Transverse colon (tissue), 4 donors: ENCODE measurements around the gene PAX8. TPM values are rescaled to one million over a fixed set of nuclear protein-coding genes. Genes with fewer than 3 reads are reported as not detected.

Experiments used
- DNase-seq: peaks from one replicate; pipeline ENCODE4 v3.0.0-alpha.2; 2019
- H3K27ac ChIP-seq, 4 donors: fragments of 200-600 bp; sonication (generic); 2 replicates each; pipeline ENCODE4 v1.5.1; 2016 to 2018; ENCODE audit warnings: inconsistent platforms in 4 of 4
- H3K27me3 ChIP-seq: fragments of 200-600 bp; sonication (generic); 2 replicates; pipeline ENCODE4 v1.5.1; 2017; ENCODE audit warnings: inconsistent platforms
- H3K36me3 ChIP-seq, 4 donors: fragments of 200-600 bp; sonication (generic); 2 replicates each; pipeline ENCODE4 v1.5.1; 2017 to 2019; ENCODE audit warnings: inconsistent platforms in 4 of 4
- H3K4me1 ChIP-seq, 4 donors: fragments of 200-600 bp; sonication (generic); 2 replicates each; pipeline ENCODE4 v1.5.1; 2017 to 2020; ENCODE audit warnings: inconsistent platforms in 4 of 4
- H3K4me3 ChIP-seq, 4 donors: fragments of 200-600 bp; sonication (generic); 1 replicate in 1 of 4; 2 replicates in 3 of 4; pipeline versions ENCODE4 v1.5.1 to v1.6.1; 2017 to 2019; ENCODE audit warnings: inconsistent platforms in 4 of 4
- H3K9me3 ChIP-seq, 2 donors: fragments of 200-600 bp; sonication (generic); 2 replicates each; pipeline ENCODE4 v1.5.1; 2017 to 2019; ENCODE audit warnings: inconsistent platforms in 2 of 2
- EP300 ChIP-seq: sonication (generic); formaldehyde crosslinking; IDR thresholded peaks from one replicate; pipeline ENCODE4 v1.6.1; 2017; ENCODE audit warnings: antibody characterized with exemption, low read depth
- POLR2A ChIP-seq: fragments of 450-650 bp; IDR thresholded peaks from one replicate; pipeline ENCODE4 v1.6.1; 2016; ENCODE audit warnings: antibody characterized with exemption, mild to moderate bottlenecking, moderate library complexity
- POLR2AphosphoS5 ChIP-seq, 3 donors: sonication (generic); formaldehyde crosslinking; IDR thresholded peaks; one replicate each; pipeline ENCODE4 v1.6.1; 2016; ENCODE audit warnings: antibody characterized with exemption in 3 of 3
- WGBS, 2 donors: methylation state at CpG; one replicate each; pipeline ENCODE4 v1.1.5; 2018; ENCODE audit warnings: low coverage in 1 of 2; 5-methylcytosine and 5-hydroxymethylcytosine counted together
- in situ Hi-C, 4 donors: fragments of 200-750 bp; cut with MboI; loops; one replicate each; pipeline versions ENCODE4 v1.15.0 to v1.15.1; 2017; ENCODE audit warnings: low sequenced_read_pairs in 3 of 4, low pct_ligation_motif_present in 1 of 4, low pct_unique_long_range_greater_than_20kb in 1 of 4
- intact Hi-C: fragments of 100-400 bp; cut with DNase I; formaldehyde crosslinking; loops from one replicate; pipeline ENCODE4 v1.15.1; 2023; ENCODE audit warnings: low total_unique reads
- total RNA-seq, 4 donors: library from RNA; depleted of rRNA; stranded (reverse); fragments of >200 nt; gene quantifications; one replicate each; pipeline ENCODE4 v1.1.0, GENCODE V29; 2016
- TF ChIP-seq, protein P1 (sequence below), 5 experiments: fragments of 200-600 bp in 3 of 5; fragments of 450-650 bp in 2 of 5; sonication (generic) in 3 of 5; IDR thresholded peaks; 1 replicate in 2 of 5; 2 replicates in 3 of 5; pipeline ENCODE4 v1.5.1; 2016 to 2017; ENCODE audit warnings: antibody characterized with exemption in 5 of 5, inconsistent platforms in 3 of 5, mild to moderate bottlenecking in 2 of 5, moderate library complexity in 1 of 5

PAX8 gene
- total RNA-seq, 4 donors from 2014 or later = 1.6 to 13.7 (median 8.3) TPM

DNA sequence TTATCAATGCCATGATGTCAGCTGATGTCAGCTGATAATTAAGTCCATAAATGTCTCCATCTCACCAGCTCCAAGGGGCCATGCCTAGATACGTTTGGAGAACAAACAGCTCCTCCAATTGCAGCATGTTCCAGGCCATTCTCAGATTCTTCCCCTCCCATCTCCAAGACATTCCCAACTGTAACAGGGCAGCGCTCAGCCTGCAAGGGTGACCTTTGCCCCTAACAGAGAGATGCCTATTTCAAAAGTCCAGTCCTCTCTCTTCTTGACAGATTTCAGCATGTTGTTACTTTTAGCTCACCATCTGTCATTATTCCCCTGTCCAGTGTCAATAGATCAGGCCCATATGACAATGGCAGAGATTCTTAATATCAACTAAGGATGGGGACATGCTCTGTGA lies 95.0 kb downstream of the PAX8 start:
- 65 to 80% methylated on average over 2 of the region's 2 CpGs for WGBS, 2 donors
- DNase-seq = no peak
- intact Hi-C loops = no loop called here

DNA sequence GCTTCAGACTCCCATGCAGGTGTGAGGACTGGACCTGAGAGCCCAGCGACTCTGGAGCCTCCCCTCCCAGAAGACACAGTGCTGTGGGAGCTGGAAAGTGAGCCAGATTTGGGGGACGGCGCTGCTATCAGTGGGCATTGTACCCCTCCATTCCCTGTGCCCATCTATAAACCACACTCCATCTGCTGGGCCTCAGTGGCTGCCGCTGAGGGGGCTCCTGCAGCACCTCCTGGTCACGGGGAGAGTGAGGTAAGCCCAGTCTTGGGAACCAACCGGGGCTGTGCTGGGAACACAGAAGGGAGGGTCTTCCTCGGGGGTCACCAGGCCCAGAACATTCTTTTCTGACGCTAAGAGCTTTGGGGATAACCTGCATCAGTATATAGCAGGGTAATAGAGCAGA lies 95.5 kb downstream of the PAX8 start:
- in situ Hi-C loops = no loop called here
- intact Hi-C loops = no loop called here
- 94% methylated on average over 8 of the region's 8 CpGs; no CpG with 5 or more reads in 1 of the 2 donors for WGBS, 2 donors
- no peak for DNase-seq
- TF ChIP-seq POLR2A (no peak), EP300 (no peak), POLR2AphosphoS5 (IDR thresholded peaks at IDR 0.05) (no peak)
- TF ChIP-seq, protein P1, sequence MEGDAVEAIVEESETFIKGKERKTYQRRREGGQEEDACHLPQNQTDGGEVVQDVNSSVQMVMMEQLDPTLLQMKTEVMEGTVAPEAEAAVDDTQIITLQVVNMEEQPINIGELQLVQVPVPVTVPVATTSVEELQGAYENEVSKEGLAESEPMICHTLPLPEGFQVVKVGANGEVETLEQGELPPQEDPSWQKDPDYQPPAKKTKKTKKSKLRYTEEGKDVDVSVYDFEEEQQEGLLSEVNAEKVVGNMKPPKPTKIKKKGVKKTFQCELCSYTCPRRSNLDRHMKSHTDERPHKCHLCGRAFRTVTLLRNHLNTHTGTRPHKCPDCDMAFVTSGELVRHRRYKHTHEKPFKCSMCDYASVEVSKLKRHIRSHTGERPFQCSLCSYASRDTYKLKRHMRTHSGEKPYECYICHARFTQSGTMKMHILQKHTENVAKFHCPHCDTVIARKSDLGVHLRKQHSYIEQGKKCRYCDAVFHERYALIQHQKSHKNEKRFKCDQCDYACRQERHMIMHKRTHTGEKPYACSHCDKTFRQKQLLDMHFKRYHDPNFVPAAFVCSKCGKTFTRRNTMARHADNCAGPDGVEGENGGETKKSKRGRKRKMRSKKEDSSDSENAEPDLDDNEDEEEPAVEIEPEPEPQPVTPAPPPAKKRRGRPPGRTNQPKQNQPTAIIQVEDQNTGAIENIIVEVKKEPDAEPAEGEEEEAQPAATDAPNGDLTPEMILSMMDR (IDR thresholded peaks at IDR 0.05) = no peak
- Histone ChIP-seq H3K4me3 (no peak overlapping the region), H3K27ac (no peak overlapping the region), H3K9me3 (no peaks in the 10 kb centered on the region), H3K36me3 (no peaks in the 10 kb centered on the region), H3K4me1 (peaks cover 0 to 17% (median 5%) of the 10 kb centered on the region in 4 donors), H3K27me3 (no peaks in the 10 kb centered on the region)

More for the DNA sequence above, 95.0 kb downstream of the PAX8 start:
- in situ Hi-C loops = no loop called here
- Histone ChIP-seq H3K36me3 (no peaks in the 10 kb centered on the region), H3K4me1 (peaks cover 0 to 17% (median 5%) of the 10 kb centered on the region in 4 donors), H3K27me3 (no peaks in the 10 kb centered on the region), H3K4me3 (no peak overlapping the region), H3K9me3 (no peaks in the 10 kb centered on the region), H3K27ac (no peak overlapping the region)
- TF ChIP-seq, protein P1 (IDR thresholded peaks at IDR 0.05) = no peak
- no peak for TF ChIP-seq POLR2AphosphoS5 (IDR thresholded peaks at IDR 0.05)

DNA sequence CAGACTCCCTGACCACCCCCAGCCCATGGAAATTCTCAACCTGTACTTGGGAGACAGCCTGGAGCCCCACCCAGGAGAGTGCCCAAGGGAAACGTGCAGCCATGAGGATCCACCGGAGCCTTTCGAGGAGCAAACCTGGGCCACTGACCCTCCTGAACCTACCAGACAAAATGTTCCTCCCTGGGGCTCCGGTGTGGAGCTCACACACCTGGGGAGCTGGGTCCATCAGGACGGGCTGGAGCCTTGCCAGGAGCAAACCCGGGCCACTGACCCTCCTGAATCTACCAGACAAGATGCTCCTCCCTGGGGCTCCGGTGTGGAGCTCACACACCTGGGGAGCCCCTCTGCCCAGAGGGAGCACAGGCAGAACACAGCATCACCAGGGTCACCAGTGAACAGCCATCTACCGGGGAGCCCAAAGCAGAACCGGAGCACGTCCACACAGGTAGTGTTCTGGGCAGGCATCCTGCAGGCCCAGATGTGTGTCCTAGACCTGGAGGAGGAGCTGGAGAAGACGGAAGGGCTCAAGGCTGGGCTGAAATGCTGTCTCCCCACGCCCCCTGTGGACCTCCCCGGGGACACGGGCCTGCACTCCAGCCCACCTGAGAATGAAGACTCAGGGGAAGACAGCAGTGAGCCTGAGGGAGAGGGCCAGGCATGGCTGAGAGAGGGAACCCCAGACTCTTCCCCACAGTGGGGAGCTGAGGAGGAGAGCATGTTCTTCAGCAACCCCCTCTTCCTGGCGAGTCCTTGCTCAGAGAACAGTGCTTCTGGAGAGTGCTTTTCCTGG lies 96.1 kb downstream of the PAX8 start:
- intact Hi-C loops = no loop called here
- Histone ChIP-seq H3K27ac (no peak overlapping the region), H3K36me3 (no peaks in the 10 kb centered on the region), H3K4me1 (peaks cover 0 to 17% (median 5%) of the 10 kb centered on the region in 4 donors), H3K4me3 (no peak overlapping the region), H3K9me3 (no peaks in the 10 kb centered on the region), H3K27me3 (no peaks in the 10 kb centered on the region)
- in situ Hi-C loops = no loop called here
- no peak for TF ChIP-seq POLR2AphosphoS5 (IDR thresholded peaks at IDR 0.05)
- TF ChIP-seq POLR2A = no peak
- TF ChIP-seq, protein P1 (IDR thresholded peaks at IDR 0.05) = no peak
- TF ChIP-seq EP300 = no peak
- no peak for DNase-seq
- WGBS, 2 donors = 92% methylated on average over 15 of the region's 15 CpGs; no CpG with 5 or more reads in 1 of the 2 donors

DNA sequence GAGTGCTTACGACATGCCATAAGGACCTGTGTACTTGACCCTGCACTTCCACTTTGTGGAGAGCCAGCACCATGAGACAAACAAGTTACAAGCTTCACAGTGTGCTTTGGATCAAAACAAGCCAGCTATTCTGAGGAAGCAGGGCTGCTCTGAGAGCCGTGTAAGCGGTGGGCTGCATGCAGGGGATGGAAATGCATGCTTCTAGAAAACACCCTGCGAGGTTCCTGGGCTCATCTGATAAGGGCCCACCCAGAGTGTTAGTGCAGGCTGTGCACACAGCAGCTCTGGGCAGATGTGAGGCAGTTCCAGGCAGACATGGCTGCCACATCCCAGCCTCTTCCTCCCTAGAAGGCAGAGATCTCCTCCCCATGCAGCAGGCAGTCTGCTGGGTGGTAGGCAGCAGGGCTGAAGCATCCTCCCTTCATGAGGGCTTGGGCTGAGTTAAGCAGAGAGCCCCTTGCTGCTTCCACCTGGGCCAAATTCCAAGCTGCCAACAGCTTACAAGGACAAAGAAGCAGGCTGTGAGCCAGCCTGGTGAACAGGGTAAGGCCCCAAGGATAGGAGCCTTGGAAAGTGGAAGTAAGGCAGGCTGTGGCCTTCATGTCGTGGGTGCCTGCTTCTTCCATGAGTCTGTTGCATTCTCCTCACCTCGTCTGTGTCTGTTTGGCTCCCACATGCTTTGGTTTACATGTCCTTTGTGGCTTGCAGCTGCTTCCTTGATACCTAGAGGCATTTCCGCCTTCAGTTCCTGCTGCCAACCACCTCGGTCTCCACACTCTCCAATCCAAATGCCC lies 97.3 kb downstream of the PAX8 start:
- H3K27me3 ChIP-seq = no peaks in the 10 kb centered on the region
- no peak overlapping the region for H3K4me3 ChIP-seq
- peaks cover 0 to 17% (median 5%) of the 10 kb centered on the region in 4 donors for H3K4me1 ChIP-seq
- in situ Hi-C loops = no loop called here
- H3K27ac ChIP-seq = peak overlapping the region in 3 of 4 donors; percentile 7 to 46 (median 26)
- DNase-seq = no peak
- no peaks in the 10 kb centered on the region for H3K9me3 ChIP-seq
- intact Hi-C loops = no loop called here
- no peaks in the 10 kb centered on the region for H3K36me3 ChIP-seq
- TF ChIP-seq POLR2AphosphoS5 (IDR thresholded peaks at IDR 0.05) (no peak), POLR2A (no peak), EP300 (no peak)
- TF ChIP-seq, protein P1 (IDR thresholded peaks at IDR 0.05) = no peak
- WGBS, 2 donors = 53 to 67% methylated on average over 5 to 8 of the region's 8 CpGs
